GM19324 (cell line): ENCODE results near the gene KRTAP9-2.
"Not testable (repeated sequence)": the region's sequence is repeated elsewhere in the genome, so short reads cannot be mapped to it uniquely, and the experiment has no call there.

ENCODE experiments used
- ATAC-seq: cut with Tn5 transposase; IDR thresholded peaks from one replicate; pipeline ENCODE4 v1.9.1; 2021; ENCODE audit warnings: mild to moderate bottlenecking, moderate library complexity; ENCODE audit not compliant: unreplicated experiment, low FRiP score

The KRTAP9-2 gene

GRCh38 chr17:41226598-41227095 lies at the start of gene KRTAP9-2:
TSS of gene KRTAP9-2 (plus strand) at chr17:41226648. CDS start at chr17:41226655, 7 bp downstream.
- ATAC-seq, result not testable (repeated sequence)

GRCh38 chr17:41176744-41177387 lies 49.6 kb upstream of the KRTAP9-2 start:
- ATAC-seq, result no peak

- ATAC-seq, result no peak
Measured at GRCh38 chr17:41177727-41178271, 48.6 kb upstream of the KRTAP9-2 start, which contains the start of gene KRTAP4-2. TSS of gene KRTAP4-2 (minus strand) at chr17:41178221. CDS start at chr17:41178164, 57 bp downstream.

- ATAC-seq, result no peak
Measured at GRCh38 chr17:41178341-41178740, 48.1 kb upstream of the KRTAP9-2 start.

GRCh38 chr17:41178843-41179616 lies 47.4 kb upstream of the KRTAP9-2 start:
- no peak for ATAC-seq

GRCh38 chr17:41184480-41184961 lies 41.9 kb upstream of the KRTAP9-2 start, which contains the start of gene KRTAP4-1:
TSS of gene KRTAP4-1 (minus strand) at chr17:41184911. CDS start at chr17:41184854, 57 bp downstream.
- ATAC-seq, result no peak

GRCh38 chr17:41185001-41185400 lies 41.4 kb upstream of the KRTAP9-2 start:
- no peak for ATAC-seq

GRCh38 chr17:41186872-41187271 lies 39.6 kb upstream of the KRTAP9-2 start:
- ATAC-seq, result no peak

GRCh38 chr17:41189837-41190318 lies 36.6 kb upstream of the KRTAP9-2 start, which contains the start of gene KRTAP9-1:
TSS of gene KRTAP9-1 (plus strand) at chr17:41189887. CDS start at chr17:41189887, 0 bp downstream.
- ATAC-seq, result not testable (repeated sequence)

GRCh38 chr17:41190328-41190727 lies 36.1 kb upstream of the KRTAP9-2 start:
- no peak for ATAC-seq

GRCh38 chr17:41196068-41196467 lies 30.4 kb upstream of the KRTAP9-2 start:
- ATAC-seq, result no peak

GRCh38 chr17:41199421-41200078 lies 26.9 kb upstream of the KRTAP9-2 start:
- ATAC-seq, result no peak

- ATAC-seq, result no peak
Measured at GRCh38 chr17:41211845-41212466, 14.5 kb upstream of the KRTAP9-2 start.

GRCh38 chr17:41212524-41213169 lies 13.8 kb upstream of the KRTAP9-2 start:
- no peak for ATAC-seq

GRCh38 chr17:41215681-41216080 lies 10.8 kb upstream of the KRTAP9-2 start:
- no peak for ATAC-seq

GRCh38 chr17:41223821-41224220 lies 2.6 kb upstream of the KRTAP9-2 start:
- no peak for ATAC-seq

GRCh38 chr17:41226051-41226450 lies 397 bp upstream of the KRTAP9-2 start:
- ATAC-seq, result no peak

GRCh38 chr17:41230094-41230493 lies 3.6 kb downstream of the KRTAP9-2 start:
- ATAC-seq, result no peak

GRCh38 chr17:41231731-41232130 lies 5.3 kb downstream of the KRTAP9-2 start:
- no peak for ATAC-seq
